Uterus (tissue), 2 donors: ENCODE measurements around the gene PRC1.

Source experiments
- CTCF ChIP-seq, 4 experiments: fragments of 200-600 bp in 2 of 4; fragments of 450-650 bp in 2 of 4; sonication (generic) in 2 of 4; IDR thresholded peaks; one replicate each; pipeline ENCODE4 v1.5.1; 2016 to 2019; ENCODE audit warnings: antibody characterized with exemption in 4 of 4, mild to moderate bottlenecking in 2 of 4, moderate library complexity in 1 of 4
- POLR2A ChIP-seq, 2 donors: fragments of 450-650 bp; IDR thresholded peaks; one replicate each; pipeline ENCODE4 v1.6.1; 2016; ENCODE audit warnings: antibody characterized with exemption in 2 of 2, mild to moderate bottlenecking in 1 of 2, moderate library complexity in 1 of 2

DNA sequence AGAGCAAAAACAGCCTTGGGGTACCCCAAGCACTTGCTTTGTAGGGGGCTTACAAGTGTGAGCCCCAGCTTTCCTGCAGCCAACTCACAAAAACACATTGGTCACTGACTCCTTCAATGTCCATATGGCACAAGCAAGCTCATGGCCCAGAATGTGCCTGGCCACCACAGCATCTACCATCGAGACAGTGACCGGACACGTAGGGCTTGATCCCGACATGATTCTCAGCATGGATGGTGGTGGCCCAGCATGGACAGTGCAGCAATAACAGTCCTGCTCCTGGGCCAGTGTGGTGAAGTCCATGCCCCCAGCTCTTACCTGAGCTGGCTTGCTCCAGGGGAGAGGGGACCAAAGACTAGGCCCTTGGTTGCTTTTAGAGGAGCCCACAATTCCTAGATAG is 53.3 kb downstream of the PRC1 start:
- TF ChIP-seq CTCF (IDR thresholded peaks at IDR 0.05) (no peak), POLR2A (IDR thresholded peaks at IDR 0.05) (no peak)
